NCI-H446 treated with DMSO at 0.1 percent for 48 hours (cell line): Measurements from ENCODE around the gene NEO1.
"Not testable (repeated sequence)": the region's sequence is repeated elsewhere in the genome, so short reads cannot be mapped to it uniquely, and the experiment has no call there.

Experiments
- DNase-seq: peaks from one replicate; lab custom pipeline; 2025; lab: John Stamatoyannopoulos, UW

NEO1 gene

GRCh38 chr15:73258271-73259108 lies 206.2 kb downstream of the NEO1 start:
- DNase-seq: no peak

GRCh38 chr15:73264881-73265280 lies 212.6 kb downstream of the NEO1 start:
- DNase-seq: no peak

GRCh38 chr15:73265536-73266153 lies 213.4 kb downstream of the NEO1 start:
- no peak for DNase-seq

- DNase-seq: no peak
Measured at GRCh38 chr15:73268457-73268856, 216.2 kb downstream of the NEO1 start.

GRCh38 chr15:73270366-73271097 lies 218.3 kb downstream of the NEO1 start:
- DNase-seq: no peak

GRCh38 chr15:73273181-73274002 lies 221.1 kb downstream of the NEO1 start:
- DNase-seq: no peak

GRCh38 chr15:73275862-73276261 lies 223.6 kb downstream of the NEO1 start:
- no peak for DNase-seq

- DNase-seq: no peak
Measured at GRCh38 chr15:73282567-73283365, 230.5 kb downstream of the NEO1 start.

GRCh38 chr15:73283366-73283962 lies 231.2 kb downstream of the NEO1 start:
- DNase-seq: peak; percentile 3

GRCh38 chr15:73284090-73284716 lies 231.9 kb downstream of the NEO1 start:
- no peak for DNase-seq

GRCh38 chr15:73286311-73286710 lies 234.0 kb downstream of the NEO1 start:
- no peak for DNase-seq

- DNase-seq: no peak
Measured at GRCh38 chr15:73287019-73287418, 234.8 kb downstream of the NEO1 start.

GRCh38 chr15:73291441-73291840 lies 239.2 kb downstream of the NEO1 start:
- no peak for DNase-seq

- no peak for DNase-seq
Measured at GRCh38 chr15:73293773-73294172, 241.5 kb downstream of the NEO1 start.

GRCh38 chr15:73295630-73296286 lies 243.5 kb downstream of the NEO1 start:
- no peak for DNase-seq

- DNase-seq: no peak
Measured at GRCh38 chr15:73296609-73297353, 244.5 kb downstream of the NEO1 start.

GRCh38 chr15:73298522-73299245 lies 246.4 kb downstream of the NEO1 start:
- DNase-seq: no peak

- not testable (repeated sequence) for DNase-seq
Measured at GRCh38 chr15:73300286-73300685, 248.0 kb downstream of the NEO1 start.
